Measurements from ENCODE around the gene PLK1. TPM values are rescaled to one million over a fixed set of nuclear protein-coding genes. Genes with fewer than 3 reads are reported as not detected.

PLK1 gene
- total RNA-seq, 2 experiments from 2014 or later: 0.84 to 0.85 TPM

DNA sequence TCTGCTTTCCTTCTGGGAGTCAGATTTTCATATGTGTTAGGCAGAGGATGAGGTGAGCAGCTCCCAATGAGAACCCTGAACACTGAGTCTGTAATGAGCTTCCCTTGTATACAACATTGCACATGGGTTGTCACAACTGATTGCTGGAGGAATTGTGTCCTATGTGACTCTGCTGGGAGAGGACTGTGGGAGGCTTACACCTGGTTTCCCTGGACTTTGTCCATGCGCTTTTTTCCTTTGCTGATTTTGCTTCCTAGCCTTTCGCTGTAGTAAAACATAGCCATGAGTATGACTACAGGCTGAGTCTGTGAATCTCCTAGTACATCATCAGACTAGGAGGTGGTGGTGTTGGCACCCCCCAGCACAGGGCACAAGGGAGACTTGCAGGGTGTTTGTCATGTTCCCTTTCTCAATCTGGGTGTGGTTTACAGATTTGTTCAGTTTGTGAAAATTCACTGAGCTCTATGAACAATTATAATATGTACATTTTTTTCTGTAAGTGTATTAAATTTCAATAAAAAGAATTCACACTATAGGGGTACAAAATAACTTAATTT lies 1.7 kb upstream of the PLK1 start:
- H3K27me3 Mint-ChIP-seq: no peaks in the 10 kb centered on the region
- H3K4me1 Mint-ChIP-seq (ENCODE audit: low read depth): peaks cover 20% of the 10 kb centered on the region
- no peaks in the 10 kb centered on the region for H3K9me3 Mint-ChIP-seq
- H3K4me3 Mint-ChIP-seq: peak overlapping the region; percentile 85
- TF ChIP-seq, protein P1, sequence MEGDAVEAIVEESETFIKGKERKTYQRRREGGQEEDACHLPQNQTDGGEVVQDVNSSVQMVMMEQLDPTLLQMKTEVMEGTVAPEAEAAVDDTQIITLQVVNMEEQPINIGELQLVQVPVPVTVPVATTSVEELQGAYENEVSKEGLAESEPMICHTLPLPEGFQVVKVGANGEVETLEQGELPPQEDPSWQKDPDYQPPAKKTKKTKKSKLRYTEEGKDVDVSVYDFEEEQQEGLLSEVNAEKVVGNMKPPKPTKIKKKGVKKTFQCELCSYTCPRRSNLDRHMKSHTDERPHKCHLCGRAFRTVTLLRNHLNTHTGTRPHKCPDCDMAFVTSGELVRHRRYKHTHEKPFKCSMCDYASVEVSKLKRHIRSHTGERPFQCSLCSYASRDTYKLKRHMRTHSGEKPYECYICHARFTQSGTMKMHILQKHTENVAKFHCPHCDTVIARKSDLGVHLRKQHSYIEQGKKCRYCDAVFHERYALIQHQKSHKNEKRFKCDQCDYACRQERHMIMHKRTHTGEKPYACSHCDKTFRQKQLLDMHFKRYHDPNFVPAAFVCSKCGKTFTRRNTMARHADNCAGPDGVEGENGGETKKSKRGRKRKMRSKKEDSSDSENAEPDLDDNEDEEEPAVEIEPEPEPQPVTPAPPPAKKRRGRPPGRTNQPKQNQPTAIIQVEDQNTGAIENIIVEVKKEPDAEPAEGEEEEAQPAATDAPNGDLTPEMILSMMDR (IDR thresholded peaks at IDR 0.05): no peak
- H3K9me3 ChIP-seq (ENCODE audit: control insufficient read depth in 1 of 2, insufficient read depth in 1 of 2, low read length in 2 of 2): no peaks in the 10 kb centered on the region
- ATAC-seq (ENCODE audit: poor library complexity) (no peak), DNase-seq (no peak)
- peaks cover 4% of the 10 kb centered on the region for H3K36me3 ChIP-seq (ENCODE audit: insufficient read depth, low read length)
- no peaks in the 10 kb centered on the region for H3K27me3 ChIP-seq (ENCODE audit: control insufficient read depth in 1 of 2, insufficient read depth in 2 of 2, low read length in 2 of 2)
- peaks cover 15% of the 10 kb centered on the region for H3K36me3 Mint-ChIP-seq (ENCODE audit: low read depth)
- H3K4me1 ChIP-seq (ENCODE audit: insufficient read depth, low read length): peaks cover 21% of the 10 kb centered on the region
- no peak overlapping the region for H3K27ac ChIP-seq (ENCODE audit: low read depth in 1 of 2, low read length in 2 of 2)
- H3K4me3 ChIP-seq (ENCODE audit: low read length): no peak overlapping the region
- H3K27ac Mint-ChIP-seq: no peak overlapping the region
- ChIA-PET POLR2A (no interaction called here), CTCF (no interaction called here)
- intact Hi-C loops (cut with DNase I, micrococcal nuclease): loop anchor here in 1 of 2 experiments (10.0 kb wide), 1 partner anchor 358 kb away; no protein-coding TSS in a partner anchor

DNA sequence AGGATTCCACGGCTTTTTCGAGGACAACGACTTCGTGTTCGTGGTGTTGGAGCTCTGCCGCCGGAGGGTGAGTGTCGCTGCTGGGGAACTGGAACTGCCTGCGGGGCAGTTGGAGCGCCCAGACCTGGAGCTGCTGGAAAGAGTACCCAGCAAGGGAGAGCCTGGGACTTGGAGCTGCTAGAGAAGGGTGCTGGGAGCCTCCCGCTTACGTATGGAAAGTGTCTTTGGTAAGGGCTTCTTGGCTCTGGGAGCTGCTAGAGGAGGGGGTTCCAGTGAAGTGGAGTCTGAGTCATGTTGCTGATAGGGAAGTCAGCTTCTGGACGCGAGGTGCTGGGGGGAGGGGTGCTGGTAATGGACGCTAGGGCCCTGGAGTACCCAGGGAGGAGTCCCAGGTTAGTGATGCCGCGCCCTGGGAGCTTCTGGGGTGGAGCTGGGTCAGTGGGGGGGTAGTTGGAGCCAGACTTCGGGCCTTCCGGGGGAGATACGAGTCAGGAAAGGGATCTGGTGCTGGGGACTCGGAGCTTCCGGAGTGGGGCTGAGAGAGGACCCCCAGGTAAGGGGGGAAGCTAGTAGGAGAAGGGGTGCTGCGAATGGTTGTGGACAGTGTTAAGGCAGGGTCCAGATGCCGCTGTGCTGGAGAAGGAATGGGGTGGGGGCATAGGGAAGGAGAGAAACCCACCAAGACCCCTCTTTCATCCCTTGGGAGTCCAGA lies 741 bp downstream of the PLK1 start:
- DNase-seq: peak in 2 of 14 experiments; percentile 38 to 48
- intact Hi-C loops (cut with DNase I, micrococcal nuclease): loop anchor here in 1 of 2 experiments (10.0 kb wide), 1 partner anchor 355 kb away; no protein-coding TSS in a partner anchor
- ATAC-seq (ENCODE audit: poor library complexity): no peak

GRCh38 chr16:23679986-23680336 lies 1.3 kb downstream of the PLK1 start:
- peaks cover 21% of the 10 kb centered on the region for H3K4me1 ChIP-seq (ENCODE audit: insufficient read depth, low read length)
- no peak overlapping the region for H3K27ac Mint-ChIP-seq
- peak overlapping the region; percentile 85 for H3K4me3 Mint-ChIP-seq
- ChIA-PET CTCF (no interaction called here), POLR2A (no interaction called here)
- no peaks in the 10 kb centered on the region for H3K27me3 ChIP-seq (ENCODE audit: control insufficient read depth in 1 of 2, insufficient read depth in 2 of 2, low read length in 2 of 2)
- H3K27ac ChIP-seq (ENCODE audit: low read depth in 1 of 2, low read length in 2 of 2): no peak overlapping the region
- intact Hi-C loops (cut with DNase I, micrococcal nuclease): loop anchor here in 1 of 2 experiments (10.0 kb wide), 1 partner anchor 355 kb away; no protein-coding TSS in a partner anchor
- TF ChIP-seq, protein P1 (IDR thresholded peaks at IDR 0.05): no peak
- DNase-seq (no peak), ATAC-seq (ENCODE audit: poor library complexity) (no peak)
- H3K4me3 ChIP-seq (ENCODE audit: low read length): peak overlapping the region; percentile 68
- no peaks in the 10 kb centered on the region for H3K27me3 Mint-ChIP-seq
- H3K36me3 Mint-ChIP-seq (ENCODE audit: low read depth): peaks cover 21% of the 10 kb centered on the region
- H3K9me3 ChIP-seq (ENCODE audit: control insufficient read depth in 1 of 2, insufficient read depth in 1 of 2, low read length in 2 of 2): no peaks in the 10 kb centered on the region
- H3K4me1 Mint-ChIP-seq (ENCODE audit: low read depth): peaks cover 20% of the 10 kb centered on the region
- no peaks in the 10 kb centered on the region for H3K9me3 Mint-ChIP-seq
- H3K36me3 ChIP-seq (ENCODE audit: insufficient read depth, low read length): peaks cover 12% of the 10 kb centered on the region

More for the DNA sequence above, 741 bp downstream of the PLK1 start:
- POLR2A ChIA-PET: no interaction called here
- Mint-ChIP-seq H3K36me3 (ENCODE audit: low read depth) (peaks cover 18% of the 10 kb centered on the region), H3K27me3 (no peaks in the 10 kb centered on the region), H3K4me1 (ENCODE audit: low read depth) (peaks cover 20% of the 10 kb centered on the region), H3K27ac (no peak overlapping the region), H3K4me3 (peak overlapping the region; percentile 85), H3K9me3 (no peaks in the 10 kb centered on the region)
- CTCF ChIA-PET: no interaction called here
- H3K36me3 ChIP-seq (ENCODE audit: insufficient read depth, low read length): peaks cover 12% of the 10 kb centered on the region
- no peaks in the 10 kb centered on the region for H3K27me3 ChIP-seq (ENCODE audit: control insufficient read depth in 1 of 2, insufficient read depth in 2 of 2, low read length in 2 of 2)
- peaks cover 21% of the 10 kb centered on the region for H3K4me1 ChIP-seq (ENCODE audit: insufficient read depth, low read length)
- H3K4me3 ChIP-seq (ENCODE audit: low read length): peak overlapping the region; percentile 68
- TF ChIP-seq, protein P1 (IDR thresholded peaks at IDR 0.05): no peak
- H3K27ac ChIP-seq (ENCODE audit: low read depth in 1 of 2, low read length in 2 of 2): no peak overlapping the region
- no peaks in the 10 kb centered on the region for H3K9me3 ChIP-seq (ENCODE audit: control insufficient read depth in 1 of 2, insufficient read depth in 1 of 2, low read length in 2 of 2)

All from CD4-positive, alpha-beta T cell (primary cell).